Muscle of back (tissue), 11 donors: Measurements from ENCODE around the gene RPL18. TPM values are rescaled to one million over a fixed set of nuclear protein-coding genes. Genes with fewer than 3 reads are reported as not detected.
A peak's percentile ranks its signal among the peaks of the same experiment; 100 is the strongest.

Experiments used
- DNase-seq, 3 donors: peaks; one replicate each; pipeline versions ENCODE4 v3.0.0 to v3.0.0-alpha.2; 2013
- polyA plus RNA-seq, 10 donors: library from polyadenylated mRNA; unstranded; fragments of 120-200 nt; gene quantifications; one replicate each; pipeline ENCODE4 v1.2.1, GENCODE V29; 2013; ENCODE audit not compliant: insufficient read length in 10 of 10

Gene RPL18
- polyA plus RNA-seq, 10 donors, result 1,102 to 2,024 (median 1,616) TPM

DNA sequence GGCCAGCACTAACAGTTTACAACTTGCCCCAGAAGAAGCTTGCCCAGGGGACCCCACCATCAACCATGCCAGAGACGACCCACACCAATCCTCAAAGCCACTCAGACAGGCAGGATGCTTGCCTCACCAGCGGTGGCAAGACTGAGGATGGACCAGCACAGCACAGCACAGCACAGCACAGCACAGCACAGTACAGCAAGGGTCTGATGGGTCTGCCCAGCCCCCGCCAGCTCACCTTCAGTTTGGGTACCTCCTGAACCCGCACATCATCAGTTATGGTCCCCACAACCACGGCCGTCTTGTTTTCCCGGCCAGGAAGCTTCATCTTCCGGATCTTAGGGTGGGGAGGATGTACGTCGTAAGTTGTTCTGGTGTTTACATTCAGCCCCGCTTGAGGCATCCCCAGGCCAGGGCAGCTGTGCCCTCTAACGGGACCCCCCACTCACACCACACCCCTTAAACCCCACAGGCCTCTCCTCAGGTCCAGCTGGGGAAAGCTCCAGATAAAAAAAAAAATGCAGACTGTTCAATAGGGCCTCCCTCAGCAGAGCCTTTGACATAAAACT is 2.4 kb downstream of the RPL18 start:
- no peak for DNase-seq

- DNase-seq, result no peak
Observed at GRCh38 chr19:48616041-48616436, 2.9 kb downstream of the RPL18 start.

- DNase-seq, result no peak
Observed at GRCh38 chr19:48615231-48616040, 3.5 kb downstream of the RPL18 start.

DNA sequence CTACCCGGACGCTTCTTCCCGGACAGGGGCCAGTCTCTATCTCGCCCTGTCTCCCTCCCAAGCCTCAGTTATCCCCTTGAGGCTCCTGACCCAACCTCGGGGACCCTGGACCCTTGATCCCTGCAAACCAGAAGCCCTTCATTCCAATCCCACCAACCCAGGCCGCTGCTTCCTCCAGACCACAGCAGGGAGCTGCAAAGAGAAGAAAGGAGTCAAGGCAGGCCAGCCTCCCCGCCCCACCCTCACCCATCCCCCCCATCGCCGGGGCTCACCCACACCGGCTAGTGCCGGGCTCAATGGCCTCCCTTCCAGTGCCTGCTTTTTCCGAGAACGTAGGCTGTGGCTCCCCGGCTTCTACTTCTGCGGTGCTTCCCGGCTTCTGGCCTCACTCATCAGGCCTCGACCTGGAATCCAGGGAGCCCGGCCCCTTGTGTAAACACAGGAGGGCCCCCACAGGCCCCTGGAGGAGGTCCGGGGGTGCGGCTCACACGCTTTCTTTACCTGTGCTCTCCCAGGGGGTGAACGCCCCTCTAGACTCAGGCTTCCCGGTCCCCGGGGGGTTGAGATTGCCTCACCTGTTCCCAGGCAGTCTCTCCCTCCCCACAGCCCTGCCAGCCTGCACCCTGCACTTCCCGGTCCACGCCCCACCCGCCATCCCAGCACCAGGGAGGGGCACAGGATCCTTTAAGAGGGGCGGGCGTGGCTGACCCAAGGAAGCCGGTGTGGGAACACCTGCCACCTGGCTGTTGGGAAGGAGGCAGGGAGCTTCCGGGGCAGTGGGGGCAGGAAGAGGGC is 4.3 kb downstream of the RPL18 start, which contains the start of gene FAM83E:
FAM83E (minus strand) TSS at position 641 of the 795 bp plus-strand sequence. CDS start 1,704 bp downstream, outside the sequence.
- DNase-seq, result no peak

DNA sequence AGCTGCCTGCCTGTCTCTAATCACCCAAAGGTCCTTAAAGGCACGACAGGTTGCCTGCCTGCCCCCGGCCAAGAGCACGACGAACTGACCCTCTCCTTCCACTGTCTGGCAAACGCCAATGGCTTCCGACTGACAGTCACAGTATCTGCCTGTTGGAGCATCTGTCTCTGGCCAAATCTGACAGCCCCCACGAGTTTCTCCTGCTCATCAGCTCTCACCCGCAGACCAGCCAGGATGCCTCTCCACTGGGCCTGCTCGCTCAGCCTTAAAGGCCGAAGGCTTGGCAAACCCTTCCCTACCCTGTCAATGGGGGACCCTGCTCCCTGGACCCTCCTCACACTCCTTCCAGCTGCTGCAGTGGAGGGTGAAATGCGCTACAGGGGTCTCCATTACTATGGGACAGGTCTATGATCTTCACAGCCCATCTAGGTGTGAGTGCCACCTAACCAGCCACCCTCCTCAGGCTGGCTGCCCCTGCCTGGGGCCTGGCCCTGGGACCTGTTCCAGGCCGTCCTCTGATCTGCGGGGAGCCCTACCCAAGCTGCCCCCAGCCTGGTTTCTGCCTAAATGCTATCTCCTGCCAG is 5.0 kb downstream of the RPL18 start:
- no peak for DNase-seq

GRCh38 chr19:48613024-48613851 is 5.7 kb downstream of the RPL18 start:
- no peak for DNase-seq

DNA sequence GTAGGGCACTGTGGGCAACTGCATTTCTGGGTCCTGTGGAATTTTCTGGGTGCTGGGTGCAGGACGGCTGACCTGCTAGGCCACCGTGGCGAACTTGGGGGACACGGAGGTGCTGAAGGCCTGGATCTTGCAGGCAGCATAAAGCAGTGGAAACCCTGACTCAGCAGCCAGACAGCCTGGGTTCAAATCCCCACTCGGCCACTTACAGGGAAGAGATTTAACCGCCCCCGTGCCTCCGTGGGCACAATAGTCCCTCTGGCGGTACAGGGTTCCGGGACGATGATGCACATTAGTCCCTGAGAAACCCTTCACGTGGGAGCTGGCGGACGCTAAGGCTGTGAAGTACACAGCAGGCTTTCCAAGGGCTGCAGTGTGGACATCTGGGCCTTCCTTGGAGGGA is 7.1 kb downstream of the RPL18 start:
- no peak for DNase-seq

DNA sequence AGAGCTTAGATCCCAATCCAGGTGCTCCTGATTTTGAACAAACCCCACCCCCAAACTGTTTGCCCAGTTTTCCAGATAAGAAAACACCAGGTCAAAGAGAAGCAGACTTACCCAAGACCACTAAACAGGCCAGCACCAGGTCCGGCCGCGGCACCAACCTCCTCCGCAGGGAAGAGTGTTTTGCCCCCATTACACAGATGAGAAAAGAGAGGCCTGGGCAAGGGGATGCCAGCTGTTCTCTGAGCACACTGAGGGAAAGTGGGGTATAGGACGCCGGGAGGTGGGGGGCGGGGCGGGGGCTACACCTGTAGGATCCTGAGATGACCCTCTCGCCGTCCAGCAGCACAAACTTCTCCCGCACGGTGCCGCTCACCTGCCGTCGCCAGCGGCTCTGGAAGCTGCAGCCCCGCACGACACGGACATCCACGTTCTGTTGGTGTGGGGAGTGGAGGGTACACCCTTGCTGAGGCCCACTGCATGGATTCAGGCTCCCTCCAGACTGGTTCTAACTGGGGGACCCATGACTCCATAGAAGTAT is 9.3 kb downstream of the RPL18 start:
- no peak for DNase-seq

GRCh38 chr19:48608798-48609263 is 10.1 kb downstream of the RPL18 start:
- DNase-seq, result peak in 1 of 3 donors; percentile 56

DNA sequence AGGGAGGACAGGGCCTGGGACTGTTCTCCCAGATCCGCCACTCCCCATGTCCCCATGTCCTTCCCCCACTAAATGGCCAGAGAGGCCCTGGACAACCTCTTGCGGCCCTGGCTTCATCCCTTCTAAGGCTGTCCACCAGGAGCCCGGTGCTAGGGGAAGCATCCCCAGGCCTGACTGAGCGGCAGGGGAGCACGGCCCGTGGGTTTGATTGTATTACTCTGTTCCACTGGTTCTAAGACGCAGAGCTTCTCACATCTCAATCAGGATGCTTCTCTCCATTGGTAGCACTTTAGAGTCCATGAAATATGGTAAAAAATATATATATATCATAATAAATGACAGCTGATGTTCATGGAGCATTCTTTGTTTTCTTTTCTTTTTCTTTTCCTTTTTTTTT is 11.6 kb downstream of the RPL18 start:
- no peak for DNase-seq

DNA sequence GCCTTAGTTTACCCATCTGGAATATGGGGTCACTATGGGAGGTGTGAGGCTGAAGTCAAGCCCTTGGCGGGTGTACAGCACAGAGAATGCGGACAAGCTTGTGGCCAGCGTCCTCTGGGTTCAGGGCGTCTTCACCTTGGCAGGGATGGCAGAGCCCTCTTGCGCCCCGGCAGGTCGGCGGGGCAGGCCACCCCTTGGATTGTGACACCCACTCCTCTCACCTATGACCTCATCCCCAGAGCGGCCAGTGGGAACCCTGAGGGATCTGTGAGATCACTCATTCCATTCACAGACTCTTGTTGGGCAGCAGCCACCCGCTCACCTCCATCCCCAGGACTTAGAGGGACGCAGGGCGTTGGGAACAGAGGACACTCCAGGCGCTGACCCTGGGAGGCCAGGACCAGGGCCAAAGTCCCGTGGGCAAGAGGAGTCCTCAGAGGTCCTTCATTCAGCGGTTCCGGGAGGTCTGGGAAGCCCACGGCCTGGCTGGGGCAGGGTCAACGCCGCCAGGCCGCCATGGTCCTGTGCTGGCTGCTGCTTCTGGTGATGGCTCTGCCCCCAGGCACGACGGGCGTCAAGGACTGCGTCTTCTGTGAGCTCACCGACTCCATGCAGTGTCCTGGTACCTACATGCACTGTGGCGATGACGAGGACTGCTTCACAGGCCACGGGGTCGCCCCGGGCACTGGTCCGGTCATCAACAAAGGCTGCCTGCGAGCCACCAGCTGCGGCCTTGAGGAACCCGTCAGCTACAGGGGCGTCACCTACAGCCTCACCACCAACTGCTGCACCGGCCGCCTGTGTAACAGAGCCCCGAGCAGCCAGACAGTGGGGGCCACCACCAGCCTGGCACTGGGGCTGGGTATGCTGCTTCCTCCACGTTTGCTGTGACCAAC is 12.3 kb downstream of the RPL18 start, which contains the start of gene SPACA4:
SPACA4 (plus strand) TSS at position 280 of the 896 bp plus-strand sequence; CDS start at position 517, 237 bp downstream.
- no peak for DNase-seq

GRCh38 chr19:48603850-48604249 is 15.1 kb downstream of the RPL18 start:
- DNase-seq, result no peak

GRCh38 chr19:48603449-48603848 is 15.5 kb downstream of the RPL18 start:
- DNase-seq, result no peak

DNA sequence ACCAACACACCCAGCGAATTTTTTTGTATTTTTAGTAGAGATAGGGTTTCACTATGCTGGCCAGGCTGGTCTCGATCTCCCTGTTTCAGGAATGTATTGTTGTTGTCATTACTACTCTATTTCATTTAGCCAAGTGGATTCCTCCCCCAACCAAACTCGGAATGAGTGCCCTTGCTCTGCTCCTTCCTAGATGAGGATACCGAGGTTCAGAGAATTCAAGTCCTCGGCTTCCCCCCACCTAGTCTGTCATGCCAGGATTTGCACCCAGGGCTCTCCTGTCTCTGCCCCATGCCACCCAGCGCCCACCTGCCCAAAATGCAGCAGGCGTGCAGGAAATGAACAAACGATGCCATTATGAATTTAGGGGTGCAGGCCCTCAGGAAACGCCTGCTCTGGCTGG is 16.0 kb downstream of the RPL18 start:
- no peak for DNase-seq

DNA sequence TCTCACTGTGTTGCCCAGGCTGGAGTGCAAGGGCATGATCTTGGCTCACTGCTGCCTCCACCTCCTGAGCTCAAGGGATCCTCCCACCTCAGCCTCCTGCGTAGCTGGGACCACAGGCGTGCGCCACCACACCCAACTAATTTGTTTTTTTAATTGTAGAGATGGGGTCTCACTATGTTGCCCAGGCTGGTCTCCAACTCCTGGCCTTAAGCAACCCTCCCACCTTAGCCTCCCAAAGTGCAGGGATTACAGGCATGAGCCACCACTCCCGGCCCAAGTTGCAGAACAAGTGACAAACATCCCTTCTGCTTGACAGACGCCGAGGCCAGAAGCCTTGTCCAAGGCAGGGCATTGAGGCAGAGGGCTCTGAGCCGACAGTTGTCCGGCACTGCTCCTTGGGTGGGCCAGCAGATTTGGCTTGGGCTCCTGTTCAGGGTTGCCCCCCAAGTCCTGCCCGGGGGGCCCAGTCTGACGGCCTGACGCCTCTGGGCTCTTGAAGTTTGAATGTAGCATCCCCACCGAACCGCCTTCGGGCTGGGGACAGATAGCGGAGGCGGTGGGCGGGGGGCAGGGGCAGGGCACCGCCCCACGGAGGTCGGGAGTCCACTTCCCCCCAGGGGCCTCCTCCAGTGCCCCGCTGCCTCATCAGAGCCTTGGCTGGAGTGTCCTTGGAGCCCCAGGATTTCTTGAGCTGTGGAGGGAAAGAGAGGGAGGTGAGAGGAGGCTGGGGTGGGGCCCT is 18.1 kb downstream of the RPL18 start:
- DNase-seq, result no peak

DNA sequence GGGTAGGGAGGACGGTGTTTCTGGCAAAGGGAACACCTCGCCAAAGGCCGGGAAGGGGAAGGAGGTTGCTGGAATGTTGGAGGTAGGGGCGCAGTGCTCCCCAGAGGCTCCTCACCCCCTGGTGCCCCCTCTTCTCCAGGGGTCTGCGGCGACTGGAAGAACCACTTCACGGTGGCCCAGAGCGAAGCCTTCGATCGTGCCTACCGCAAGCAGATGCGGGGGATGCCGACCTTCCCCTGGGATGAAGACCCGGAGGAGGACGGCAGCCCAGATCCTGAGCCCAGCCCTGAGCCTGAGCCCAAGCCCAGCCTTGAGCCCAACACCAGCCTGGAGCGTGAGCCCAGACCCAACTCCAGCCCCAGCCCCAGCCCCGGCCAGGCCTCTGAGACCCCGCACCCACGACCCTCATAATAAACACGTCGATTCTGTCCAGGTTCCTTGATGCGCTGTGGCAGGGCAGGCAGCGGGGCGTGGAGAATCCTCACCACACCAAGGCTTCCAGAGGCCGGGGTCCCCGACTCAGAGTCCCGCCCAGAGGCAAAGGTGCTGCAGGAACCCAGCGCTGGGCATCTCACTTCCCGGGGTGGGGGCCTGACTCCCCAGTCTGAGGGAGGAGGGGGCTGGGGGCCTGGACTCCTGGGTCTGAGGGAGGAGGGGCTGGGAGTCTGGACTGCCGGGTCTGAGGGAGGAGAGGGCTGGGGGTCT is 19.8 kb downstream of the RPL18 start:
- no peak for DNase-seq

DNA sequence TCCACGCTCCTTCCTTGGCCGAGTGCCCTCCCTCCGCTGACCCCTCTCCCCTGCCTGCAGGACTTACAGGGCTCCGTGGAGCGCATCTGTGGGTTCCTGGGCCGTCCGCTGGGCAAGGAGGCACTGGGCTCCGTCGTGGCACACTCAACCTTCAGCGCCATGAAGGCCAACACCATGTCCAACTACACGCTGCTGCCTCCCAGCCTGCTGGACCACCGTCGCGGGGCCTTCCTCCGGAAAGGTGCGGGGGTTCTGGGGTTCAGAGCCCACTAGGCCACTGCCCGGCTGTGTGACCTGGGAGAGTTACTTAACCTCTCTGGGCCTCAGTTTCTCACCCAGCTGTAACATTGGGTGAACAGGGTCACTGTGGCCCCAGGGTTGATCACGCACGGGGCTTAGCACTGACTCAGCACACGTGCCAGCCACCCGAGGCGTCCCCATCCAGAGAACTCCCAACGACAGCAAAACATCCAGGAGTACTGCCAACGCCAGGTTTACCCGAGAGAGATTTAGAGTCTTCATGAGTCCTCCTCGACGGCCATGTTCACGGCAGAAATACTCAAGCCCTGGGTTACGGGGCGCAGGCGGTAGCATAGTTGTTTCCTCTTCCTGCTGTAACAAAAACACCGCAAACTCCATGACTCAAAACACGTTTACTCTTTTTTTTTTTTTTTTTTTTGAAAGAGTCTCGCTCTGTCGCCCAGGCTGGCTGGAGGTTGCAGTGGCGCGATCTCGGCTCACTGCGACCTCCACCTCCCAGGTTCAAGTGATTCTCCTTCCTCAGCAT is 22.1 kb downstream of the RPL18 start:
- DNase-seq, result no peak
